Measurements from ENCODE around the gene CPAMD8.
"Not testable (repeated sequence)": the region's sequence is repeated elsewhere in the genome, so short reads cannot be mapped to it uniquely, and the experiment has no call there.

Gene CPAMD8

GRCh38 chr19:16996838-16997490, 29.6 kb downstream of the CPAMD8 start:
- not testable (repeated sequence) for DNase-seq

DNA sequence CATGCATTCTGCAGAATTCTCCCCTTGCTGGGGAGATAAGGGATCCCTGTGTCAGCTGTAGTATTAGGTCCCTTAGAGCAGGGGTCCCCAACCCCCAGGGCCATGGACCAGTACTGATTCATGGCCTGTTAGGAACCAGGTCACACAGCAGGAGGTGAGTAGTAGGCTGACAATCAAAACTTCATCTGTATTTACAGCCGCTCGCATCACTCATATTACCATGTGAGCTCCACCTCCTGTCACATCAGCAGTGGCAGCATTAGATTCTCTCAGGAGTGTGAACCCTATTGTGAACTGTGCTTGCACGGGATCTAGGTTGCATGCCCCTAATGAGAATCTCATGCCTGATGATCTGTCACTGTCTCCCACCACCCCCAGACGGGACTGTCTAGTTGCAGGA, 37.9 kb downstream of the CPAMD8 start:
- DNase-seq, result no peak

GRCh38 chr19:16985403-16985802, 41.2 kb downstream of the CPAMD8 start:
- DNase-seq, result no peak

- DNase-seq, result not testable (repeated sequence)
Measured at GRCh38 chr19:16982586-16982985, 44.0 kb downstream of the CPAMD8 start.

DNA sequence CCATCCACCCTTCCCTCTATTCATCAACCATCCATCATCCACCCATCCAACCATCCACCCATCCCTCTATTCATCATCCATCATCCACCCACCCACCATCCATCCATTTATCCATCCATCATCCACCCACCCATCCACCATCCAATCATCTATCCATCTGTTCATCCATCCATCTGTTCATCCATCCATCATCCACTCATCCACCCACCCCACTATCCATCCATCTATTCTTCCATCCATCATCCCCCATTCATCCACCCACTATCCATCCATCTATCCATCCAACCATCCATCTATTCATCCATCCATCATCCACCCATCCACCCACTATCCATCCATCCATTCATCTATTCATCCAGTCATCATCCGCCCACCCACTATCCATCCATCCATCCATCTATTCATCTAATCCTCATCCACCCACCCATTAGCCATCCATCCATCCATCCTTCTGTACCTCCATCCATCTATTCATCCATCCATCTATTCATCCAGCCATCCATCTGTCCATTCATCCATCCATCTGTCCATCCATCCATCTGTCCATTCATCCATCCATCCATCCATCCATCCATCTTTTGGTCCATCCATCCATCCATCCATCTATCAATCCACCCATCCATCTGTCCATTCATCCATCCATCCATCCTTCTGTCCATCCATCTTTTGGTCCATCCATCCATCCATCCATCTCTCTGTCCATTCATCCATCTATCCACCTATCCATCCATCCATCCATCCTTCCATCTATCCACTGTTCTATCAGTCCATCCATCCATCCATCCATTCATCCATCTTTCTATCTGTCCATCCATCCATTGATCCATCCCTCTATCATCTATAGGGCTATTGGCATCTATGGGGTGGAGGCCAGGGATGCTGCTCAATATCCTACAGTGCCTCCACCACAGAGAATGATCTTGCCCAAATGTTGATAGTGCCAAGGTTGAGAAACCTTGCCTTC, 47.5 kb downstream of the CPAMD8 start:
- no peak for DNase-seq

DNA sequence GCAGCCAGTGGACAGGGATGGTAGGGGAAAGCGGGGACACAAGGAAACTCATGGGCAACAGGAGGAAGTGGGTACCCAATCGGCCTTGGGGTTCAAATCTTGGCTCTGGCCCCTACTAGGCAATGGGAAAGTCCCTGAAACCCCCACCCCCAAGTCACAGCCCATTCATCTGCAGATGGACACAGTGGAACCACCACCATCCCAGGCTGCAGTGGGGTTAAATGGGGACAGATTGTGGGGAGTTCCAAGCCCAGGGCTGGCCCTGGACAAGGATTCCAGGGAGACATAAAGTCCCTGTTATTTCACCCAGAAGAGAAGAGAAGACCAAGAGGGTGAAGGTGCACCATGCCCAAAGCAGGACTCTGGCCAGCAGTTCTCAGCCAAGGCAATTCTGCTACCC, 48.5 kb downstream of the CPAMD8 start:
- no peak for DNase-seq

DNA sequence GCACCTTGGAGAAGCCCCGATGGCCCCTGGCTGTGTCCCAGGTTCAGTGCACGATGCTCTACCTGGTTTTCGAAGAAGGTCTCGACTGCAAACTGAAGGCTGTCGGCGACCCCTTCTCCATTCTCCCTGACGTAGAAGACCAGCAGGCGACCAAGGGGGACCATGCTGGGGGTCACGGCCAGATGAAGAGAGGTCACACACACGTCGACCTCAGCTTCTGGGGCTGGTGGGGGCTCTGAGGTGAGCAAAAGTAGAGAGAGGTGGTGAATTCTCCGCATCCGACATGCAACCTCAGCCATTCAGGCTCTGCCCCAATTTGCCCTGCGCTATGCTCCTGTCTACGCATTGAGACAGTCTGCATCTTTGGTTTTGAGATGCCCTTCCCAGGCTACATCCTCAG, 49.3 kb downstream of the CPAMD8 start:
- DNase-seq, result no peak

DNA sequence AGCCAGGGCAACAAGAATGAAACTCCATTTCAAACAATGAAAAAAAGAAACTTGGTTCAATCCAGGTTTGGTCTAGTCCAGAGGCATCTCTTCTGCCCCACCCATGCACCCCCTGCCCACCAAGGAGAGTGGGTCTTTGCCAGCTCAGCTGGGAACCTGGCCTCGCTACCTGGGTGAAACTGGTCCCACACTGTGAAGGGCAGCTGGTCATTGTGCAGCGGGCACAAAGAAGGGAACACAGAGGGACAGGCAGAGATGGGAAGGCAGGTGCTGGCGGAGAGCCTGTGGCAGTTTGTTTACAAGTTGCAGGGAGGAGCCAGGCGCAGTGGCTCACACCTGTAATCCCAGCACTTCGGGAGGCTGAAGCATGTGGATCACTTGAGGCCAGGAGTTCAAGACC, 50.2 kb downstream of the CPAMD8 start:
- DNase-seq, result no peak

- DNase-seq, result no peak
Measured at GRCh38 chr19:16970821-16971220, 55.8 kb downstream of the CPAMD8 start.

DNA sequence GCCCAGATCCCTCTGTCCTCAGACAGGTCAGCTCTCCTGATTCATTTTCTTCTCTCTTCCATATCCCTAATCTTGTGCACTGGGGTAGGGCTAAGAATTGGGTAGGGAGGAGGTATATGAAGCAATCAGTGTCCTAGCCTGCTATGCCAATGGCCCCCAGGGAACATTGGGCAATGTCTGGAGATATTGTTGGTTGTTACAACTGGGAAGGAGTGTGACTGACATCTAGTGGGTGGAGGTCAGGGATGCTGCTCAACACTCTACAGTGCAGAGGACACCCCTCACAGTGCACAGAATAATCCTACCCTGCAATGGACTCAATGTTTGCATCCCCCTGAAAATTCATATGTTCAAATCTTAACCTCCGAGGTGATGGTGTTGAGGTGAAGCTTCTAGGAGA, 57.5 kb downstream of the CPAMD8 start:
- no peak for DNase-seq

- not testable (repeated sequence) for DNase-seq
Measured at GRCh38 chr19:16960996-16961822, 65.4 kb downstream of the CPAMD8 start.

DNA sequence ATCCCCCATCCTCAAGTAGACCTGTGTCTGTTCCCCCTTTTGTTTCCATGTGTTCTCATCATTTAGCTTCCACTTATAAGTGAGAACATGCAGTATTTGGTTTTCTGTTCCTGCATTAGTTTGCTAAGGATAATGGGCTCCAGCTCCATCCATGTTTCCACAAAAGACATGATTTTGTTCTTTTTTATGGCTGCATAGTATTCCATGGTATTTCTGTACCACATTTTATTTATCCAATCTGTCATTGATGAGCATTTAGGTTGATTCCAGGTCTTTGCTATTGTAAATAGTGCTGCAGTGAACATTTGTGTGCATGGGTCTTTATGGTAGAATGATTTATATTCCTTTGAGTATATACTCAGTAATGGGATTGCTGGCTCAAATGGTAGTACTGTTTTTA, 68.3 kb downstream of the CPAMD8 start:
- not testable (repeated sequence) for DNase-seq

- DNase-seq, result no peak
Measured at GRCh38 chr19:16957855-16958254, 68.8 kb downstream of the CPAMD8 start.

DNA sequence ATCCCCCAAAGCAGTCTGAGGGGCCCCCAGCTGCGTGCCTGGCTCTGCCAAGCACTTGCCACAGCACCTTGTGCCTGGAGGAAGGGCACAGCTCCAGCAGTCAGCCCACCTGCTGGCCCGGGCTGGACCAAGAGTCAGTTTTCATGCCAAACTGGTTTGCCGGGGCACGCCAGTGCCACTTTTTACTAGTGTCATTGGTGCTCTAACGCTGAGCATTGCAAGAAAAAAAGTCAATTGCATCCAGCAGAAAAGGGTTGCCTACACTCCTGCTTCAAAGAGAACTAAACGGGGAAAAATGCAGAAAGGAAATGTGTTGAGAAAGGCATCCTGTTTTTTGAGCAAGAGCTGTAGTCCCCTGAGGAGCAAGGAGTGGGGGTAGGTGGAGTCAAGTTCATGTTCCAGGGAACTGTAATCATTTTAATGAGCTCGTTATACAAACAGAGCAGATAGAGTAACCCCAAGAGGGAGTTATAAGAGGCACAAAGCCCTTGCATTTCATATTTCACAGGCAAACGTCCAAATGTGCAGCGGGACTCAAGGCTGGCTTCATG, 69.4 kb downstream of the CPAMD8 start:
- DNase-seq, result no peak

DNA sequence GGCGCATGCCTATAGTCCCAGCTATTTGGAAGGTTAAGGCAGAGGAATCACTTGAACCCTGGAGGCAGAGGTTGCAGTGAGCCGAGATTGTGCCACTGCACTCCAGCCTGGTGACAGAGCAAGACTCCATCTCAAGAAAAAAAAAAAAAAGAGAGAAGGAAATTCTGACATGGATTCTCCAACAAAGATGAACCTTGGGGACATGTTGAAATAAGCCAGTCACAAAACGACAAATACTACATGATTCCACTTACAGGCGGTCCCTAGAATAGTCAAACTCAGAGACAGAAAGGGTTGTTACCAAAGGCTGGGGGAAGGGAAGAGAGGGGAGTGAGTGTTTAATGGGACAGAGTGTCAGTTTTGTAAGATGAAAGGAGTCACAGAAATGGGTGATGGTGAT, 71.4 kb downstream of the CPAMD8 start:
- no peak for DNase-seq

DNA sequence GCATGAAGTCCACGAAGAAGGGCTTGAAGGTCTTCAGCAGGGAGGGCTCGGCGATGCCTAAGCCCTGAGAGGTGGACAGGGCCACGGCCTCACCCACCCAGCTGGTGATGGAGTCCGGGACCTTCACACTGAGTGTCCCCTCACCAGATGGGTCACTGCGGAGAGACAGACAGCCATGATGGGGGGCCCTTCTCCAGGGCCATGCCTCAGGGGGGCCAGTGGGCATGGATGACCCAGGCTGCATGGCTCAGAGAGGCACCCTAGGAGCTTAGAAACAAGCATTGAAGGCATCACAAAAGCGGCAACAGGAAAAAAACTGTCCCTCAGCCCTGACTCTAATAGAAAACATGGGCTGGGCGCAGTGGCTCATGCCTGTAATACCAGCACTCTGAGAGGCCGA, 74.6 kb downstream of the CPAMD8 start:
- no peak for DNase-seq

DNA sequence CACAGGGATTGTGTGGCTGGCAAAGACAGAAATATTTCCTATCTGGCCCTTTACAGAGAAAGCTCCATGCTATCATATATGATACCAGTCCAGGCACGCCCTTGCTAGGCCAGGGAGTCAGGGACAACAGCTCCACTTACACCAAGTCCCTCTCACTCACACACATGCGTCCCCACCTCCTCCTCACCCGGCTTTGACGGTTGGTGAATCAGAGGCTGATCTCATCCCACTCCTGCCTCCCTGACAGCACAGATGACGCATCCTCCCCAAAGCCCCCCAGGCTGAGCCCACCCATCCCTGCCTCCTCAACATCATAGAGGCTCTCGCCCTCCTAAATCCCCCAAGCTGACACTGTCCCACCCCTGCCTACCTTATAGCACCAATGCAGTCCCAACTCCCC, 75.1 kb downstream of the CPAMD8 start:
- DNase-seq, result no peak

- DNase-seq, result no peak
Measured at GRCh38 chr19:16949496-16950023, 77.0 kb downstream of the CPAMD8 start.

DNA sequence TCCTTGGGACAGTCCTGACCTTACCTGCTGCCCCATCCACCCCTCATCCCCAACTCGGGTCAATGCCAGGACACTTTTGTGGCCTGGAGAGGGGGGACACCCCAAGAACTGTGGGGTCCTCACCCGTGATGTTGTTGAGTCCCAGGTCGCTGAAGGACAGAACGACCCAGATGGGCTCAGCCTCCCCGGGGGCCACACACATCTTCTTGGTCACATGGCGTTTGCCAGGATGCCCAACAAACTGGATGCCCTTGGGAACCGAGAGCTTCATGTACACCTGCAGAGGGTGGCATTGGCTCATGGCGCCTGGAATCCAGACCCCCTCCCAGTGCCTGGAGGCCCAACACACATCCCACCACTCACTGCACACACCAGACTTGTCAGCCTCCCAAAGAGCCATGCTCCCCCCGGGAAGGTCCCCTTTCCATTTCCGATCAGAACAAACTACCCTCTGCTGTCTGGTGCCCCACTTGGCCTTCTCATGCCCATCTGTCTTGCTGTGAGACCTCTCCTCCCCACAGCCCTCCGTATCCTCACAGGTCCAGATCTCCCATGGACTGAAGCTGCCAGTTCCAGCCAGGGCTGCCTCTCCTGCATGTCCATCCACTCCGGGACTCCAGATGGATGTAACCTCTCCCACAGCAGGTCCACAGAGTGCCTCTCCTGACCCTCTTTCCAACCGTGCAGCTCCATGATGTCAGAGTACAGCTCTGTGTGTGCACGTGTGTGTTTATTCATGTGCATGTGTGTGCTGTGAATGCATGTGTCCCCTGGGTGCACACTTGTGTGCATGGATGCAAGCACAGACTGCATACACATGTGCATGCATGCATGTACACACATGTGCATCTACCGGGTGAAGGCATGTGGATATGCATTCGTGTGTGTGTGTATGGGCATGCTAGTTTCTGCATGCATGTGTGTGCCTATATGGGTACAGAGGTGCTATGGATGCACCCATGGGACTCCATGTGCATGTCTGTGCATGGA, 79.4 kb downstream of the CPAMD8 start:
- DNase-seq, result no peak

- DNase-seq, result no peak
Measured at GRCh38 chr19:16945762-16946465, 80.7 kb downstream of the CPAMD8 start.

GRCh38 chr19:16945364-16945714, 81.3 kb downstream of the CPAMD8 start:
- no peak for DNase-seq

All from 8988T (cell line).